Cardiac fibroblast (primary cell): ENCODE measurements around the gene CALCOCO1.
"Not testable (repeated sequence)": the region's sequence is repeated elsewhere in the genome, so short reads cannot be mapped to it uniquely, and the experiment has no call there.

Source experiments
- DNase-seq, 2 donors: peaks; one replicate each; pipeline versions ENCODE4 v3.0.0 to v3.0.0-alpha.2; 2010; ENCODE audit warnings: low read depth in 2 of 2
- H3K4me3 ChIP-seq, 2 donors: replicated peaks in 1 of 2; 1 replicate in 1 of 2; 2 replicates in 1 of 2; pipeline ENCODE4 v1.5.1; 2011; ENCODE audit warnings: low read depth in 2 of 2, low read length in 2 of 2, mild to moderate bottlenecking in 2 of 2, moderate library complexity in 1 of 2
- CTCF ChIP-seq: IDR thresholded peaks from one replicate; pipeline ENCODE4 v1.5.1; 2011; ENCODE audit warnings: low read depth, mild to moderate bottlenecking, low read length, inconsistent platforms

Gene CALCOCO1

GRCh38 chr12:53765891-53766290 is 38.6 kb upstream of the CALCOCO1 start:
- no peak overlapping the region for H3K4me3 ChIP-seq
- DNase-seq, result no peak
- TF ChIP-seq CTCF, result no peak

GRCh38 chr12:53764615-53765014 is 37.4 kb upstream of the CALCOCO1 start:
- TF ChIP-seq CTCF, result no peak
- H3K4me3 ChIP-seq, result no peak overlapping the region
- no peak for DNase-seq

- not testable (repeated sequence) for H3K4me3 ChIP-seq, DNase-seq
These were observed 35.5 kb upstream of the CALCOCO1 start for GRCh38 chr12:53762793-53763192.

GRCh38 chr12:53761306-53761705 is 34.1 kb upstream of the CALCOCO1 start:
- no peak for TF ChIP-seq CTCF
- H3K4me3 ChIP-seq, result no peak overlapping the region

GRCh38 chr12:53759261-53759660 is 32.0 kb upstream of the CALCOCO1 start:
- H3K4me3 ChIP-seq, result no peak overlapping the region
- no peak for DNase-seq
- no peak for TF ChIP-seq CTCF

More at GRCh38 chr12:53761306-53761705, 34.1 kb upstream of the CALCOCO1 start:
- DNase-seq, result no peak

- no peak for DNase-seq
- no peak overlapping the region for H3K4me3 ChIP-seq
- TF ChIP-seq CTCF, result no peak
These were observed 31.5 kb upstream of the CALCOCO1 start for GRCh38 chr12:53758730-53759103.

- H3K4me3 ChIP-seq, result no peak overlapping the region
- DNase-seq, result no peak
- TF ChIP-seq CTCF, result no peak
These were observed 31.0 kb upstream of the CALCOCO1 start for GRCh38 chr12:53758081-53758729.
